ENCODE data around the gene CIAO1. TPM values are rescaled to one million over a fixed set of nuclear protein-coding genes. Genes with fewer than 3 reads are reported as not detected.
A peak's percentile ranks its signal among the peaks of the same experiment; 100 is the strongest.

The CIAO1 gene
- total and polyA plus RNA-seq, 2 of the 8 experiments (the other 6 are each of a cell fraction or from before 2014, with no cell fraction given), result 63.7 to 99.2 TPM

DNA sequence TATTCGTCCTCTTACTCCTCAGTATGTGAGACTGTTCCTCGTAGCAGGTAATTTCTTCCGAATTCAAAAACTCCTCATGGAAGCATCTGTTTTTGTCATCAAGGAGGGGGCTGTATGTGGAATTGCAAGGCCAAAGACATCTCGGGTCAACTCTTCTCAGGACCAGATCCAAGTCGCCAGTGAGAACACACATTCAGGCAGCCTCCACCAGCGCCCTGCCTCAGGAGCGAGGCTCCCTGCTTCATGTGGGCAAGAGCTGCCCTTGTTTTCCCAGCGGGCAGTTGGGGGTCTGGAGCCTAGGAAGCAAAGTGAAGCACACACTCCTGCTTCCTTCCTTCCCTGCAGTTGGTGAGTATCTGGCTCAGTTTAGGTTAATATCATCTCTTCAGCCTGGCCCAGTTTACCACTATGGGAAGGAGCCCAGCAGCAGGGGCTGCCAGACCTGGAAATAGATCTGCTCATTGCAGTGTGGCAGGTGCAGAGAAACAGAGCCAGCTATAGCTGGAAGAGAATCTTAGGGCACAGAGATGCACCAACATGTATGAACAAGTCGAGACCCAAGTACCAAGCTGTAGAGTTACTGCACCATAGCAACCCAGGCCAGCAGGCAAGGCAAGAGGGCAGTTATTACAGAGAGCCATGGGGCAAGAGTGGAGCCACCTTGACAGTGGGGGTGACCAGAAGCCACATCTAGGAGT is 25.5 kb upstream of the CIAO1 start:
- Histone ChIP-seq H2AK5ac (ENCODE audit: low read depth, low read length) (no peak overlapping the region), H2BK5ac (ENCODE audit: low read depth, low read length) (no peak overlapping the region), H3K4ac (replicated peaks; ENCODE audit: insufficient read length, low read depth, low read length) (no peak overlapping the region), H3K79me1 (ENCODE audit: low read depth, low read length) (no peaks in the 10 kb centered on the region), H3K36me3 (ENCODE audit: control insufficient read depth in 2 of 4, insufficient read depth in 4 of 4, low read length in 3 of 4) (no peaks in the 10 kb centered on the region), H3K9me3 (ENCODE audit: insufficient read depth in 2 of 2, low read depth in 1 of 2, low read length in 1 of 2) (no peaks in the 10 kb centered on the region), H2BK12ac (ENCODE audit: low read depth, low read length) (no peak overlapping the region), H4K91ac (replicated peaks; ENCODE audit: insufficient read length, low read length) (no peak overlapping the region), H3K27ac (ENCODE audit: low read depth, low read length) (no peak overlapping the region), H3K18ac (ENCODE audit: extremely low read depth, low read length) (no peak overlapping the region), H3K79me2 (ENCODE audit: control insufficient read depth in 1 of 2, insufficient read depth in 2 of 2, low read length in 2 of 2) (no peaks in the 10 kb centered on the region), H2BK15ac (ENCODE audit: low read length) (0 out of 2 replicates have a peak overlapping the region, but pooled peaks have one; percentile 32), H3K4me1 (replicated peaks in 1 of 4; ENCODE audit: control insufficient read depth in 3 of 4, insufficient read depth in 4 of 4, low read length in 3 of 4) (peaks cover 0 to 3% (median 0%) of the 10 kb centered on the region in 4 experiments; a peak in 1 of 7 replicates), H4K8ac (ENCODE audit: extremely low read depth, insufficient read depth, low read length) (no peak overlapping the region), H4K20me1 (replicated peaks in 1 of 2; ENCODE audit: control insufficient read depth in 1 of 2, insufficient read depth in 2 of 2, low read length in 2 of 2) (no peaks in the 10 kb centered on the region), H2BK20ac (ENCODE audit: low read length) (no peak overlapping the region), H3K23me2 (ENCODE audit: low read depth, low read length) (no peaks in the 10 kb centered on the region), H3K56ac (replicated peaks; ENCODE audit: insufficient read length, low read depth, low read length) (no peak overlapping the region), H3K14ac (ENCODE audit: insufficient read length) (no peak overlapping the region), H2BK120ac (replicated peaks; ENCODE audit: low read depth, low read length) (no peak overlapping the region), H3K4me3 (ENCODE audit: extremely low read depth in 1 of 4, insufficient read depth in 2 of 4, low read depth in 3 of 4, low read length in 4 of 4) (no peak overlapping the region), H4K5ac (ENCODE audit: insufficient read length, low read depth, low read length) (no peak overlapping the region), H3K27me3 (replicated peaks in 1 of 4; ENCODE audit: control insufficient read depth in 3 of 4, extremely low read depth in 1 of 4, insufficient read depth in 3 of 4, low read length in 3 of 4) (no peaks in the 10 kb centered on the region), H2AFZ (ENCODE audit: low read length) (no peak overlapping the region), H3K4me2 (ENCODE audit: insufficient read depth in 1 of 2, low read depth in 2 of 2, low read length in 2 of 2) (no peak overlapping the region), H3K9ac (replicated peaks in 1 of 4; ENCODE audit: extremely low read depth in 1 of 4, low read depth in 3 of 4, low read length in 3 of 4) (no peak overlapping the region), H3K23ac (ENCODE audit: insufficient read length) (no peak overlapping the region)
- TF ChIP-seq RAD21 (IDR thresholded peaks at IDR 0.05 in 1 of 2, conservative IDR thresholded peaks at IDR 0.05 in 1 of 2; ENCODE audit: low read depth in 2 of 2, low read length in 2 of 2) (no peak), POLR2AphosphoS5 (IDR thresholded peaks at IDR 0.05; ENCODE audit: low read depth, low read length) (no peak), JUN (IDR thresholded peaks at IDR 0.05; ENCODE audit: low read depth, low read length) (no peak), POU5F1 (IDR thresholded peaks at IDR 0.05; ENCODE audit: low read depth, low read length) (no peak), CTBP2 (IDR thresholded peaks at IDR 0.05; ENCODE audit: borderline replicate concordance, insufficient read depth, insufficient read length, low read length) (no peak)
- FAIRE-seq, result no peak
- ChIA-PET POLR2A (ENCODE audit: partially characterized antibody) (interaction anchor here (0.8 to 1.6 kb wide), 6 partner anchors 8 to 32 kb away, joined by 3 to 6 read pairs (median 3); partner anchors contain the start of gene STARD7), CTCF (ENCODE audit: partially characterized antibody) (interaction anchor here (0.7 to 4.7 kb wide), 13 partner anchors 10 to 101 kb away, joined by 3 to 43 read pairs (median 5); no protein-coding TSS in a partner anchor)
- 80% methylated on average over 9 of the region's 9 CpGs; no CpG with 5 or more reads in 1 of the 2 experiments for WGBS, 2 experiments (ENCODE audit: extremely low coverage in 1 of 2, insufficient coverage in 1 of 2, insufficient read length in 1 of 2, insufficient replicate concordance in 2 of 2, low coverage in 1 of 2, low lambda C conversion rate in 2 of 2, missing lambda C conversion rate in 1 of 2)
- DNase-seq (ENCODE audit: low read depth in 1 of 2, low spot score in 2 of 2), result no peak

Measured in H1 (cell line).